Stimulated activated CD8-positive, alpha-beta memory T cell treated with anti-CD3 and anti-CD28 coated beads, Interleukin-15, amount 100 ng/mL, for 24 hours (primary cell): ENCODE measurements around the gene SOX21.
"Not testable (repeated sequence)": the region's sequence is repeated elsewhere in the genome, so short reads cannot be mapped to it uniquely, and the experiment has no call there.

Experiments
- DNase-seq: peaks from one replicate; pipeline ENCODE4 v3.0.0-alpha.2; 2020; ENCODE audit warnings: low read depth

The SOX21 gene

DNA sequence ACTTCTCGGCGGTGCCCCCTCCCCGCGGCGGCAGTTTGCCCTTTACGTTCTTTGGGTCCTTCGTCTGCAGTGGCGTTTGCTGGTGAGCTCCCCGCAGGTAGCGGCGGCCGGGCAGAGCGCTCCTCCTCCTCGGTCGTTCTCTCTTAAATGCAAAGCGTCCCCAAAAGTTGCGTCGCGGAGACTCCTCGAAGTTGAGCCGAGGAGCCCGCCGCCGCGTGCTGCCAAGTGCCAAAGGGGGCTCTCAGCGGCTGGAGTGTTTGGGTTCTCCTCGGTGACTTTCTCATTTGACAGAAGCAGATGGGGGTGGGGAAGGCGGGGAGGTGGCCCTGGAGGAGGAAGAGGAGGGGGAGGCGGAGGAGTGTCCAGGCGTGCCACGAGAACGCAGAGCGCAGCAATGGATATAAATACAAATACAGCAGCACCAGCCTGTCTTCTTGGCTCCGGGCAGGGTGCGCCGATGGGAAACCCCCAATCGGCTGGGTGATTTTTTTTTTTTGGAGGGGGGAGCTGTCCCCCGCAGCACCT lies at the start of gene SOX21:
Gene SOX21, minus strand, starts transcription at position 259 of the 525 bp plus-strand sequence. CDS start 496 bp downstream, outside the sequence.
- DNase-seq = no peak

DNA sequence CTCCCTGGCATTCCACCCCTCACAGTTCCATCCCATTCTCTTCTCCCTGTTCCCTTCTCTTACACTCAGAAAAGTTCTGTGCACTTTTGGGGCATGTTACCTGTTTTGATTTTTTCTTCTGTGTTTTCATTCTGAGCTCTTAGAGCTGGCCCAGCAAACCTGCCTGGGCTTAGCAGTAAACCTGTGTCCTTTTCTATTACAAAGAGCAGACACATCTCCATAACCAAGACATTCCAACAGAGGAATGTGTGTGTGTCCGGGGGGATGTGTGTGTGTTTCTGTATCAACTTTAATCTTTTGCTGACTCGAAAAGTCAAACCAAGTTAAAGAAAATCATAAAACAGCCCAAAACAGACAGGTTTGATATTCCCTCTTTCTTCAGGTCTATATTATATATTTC lies 49.1 kb upstream of the SOX21 start:
- DNase-seq = no peak

DNA sequence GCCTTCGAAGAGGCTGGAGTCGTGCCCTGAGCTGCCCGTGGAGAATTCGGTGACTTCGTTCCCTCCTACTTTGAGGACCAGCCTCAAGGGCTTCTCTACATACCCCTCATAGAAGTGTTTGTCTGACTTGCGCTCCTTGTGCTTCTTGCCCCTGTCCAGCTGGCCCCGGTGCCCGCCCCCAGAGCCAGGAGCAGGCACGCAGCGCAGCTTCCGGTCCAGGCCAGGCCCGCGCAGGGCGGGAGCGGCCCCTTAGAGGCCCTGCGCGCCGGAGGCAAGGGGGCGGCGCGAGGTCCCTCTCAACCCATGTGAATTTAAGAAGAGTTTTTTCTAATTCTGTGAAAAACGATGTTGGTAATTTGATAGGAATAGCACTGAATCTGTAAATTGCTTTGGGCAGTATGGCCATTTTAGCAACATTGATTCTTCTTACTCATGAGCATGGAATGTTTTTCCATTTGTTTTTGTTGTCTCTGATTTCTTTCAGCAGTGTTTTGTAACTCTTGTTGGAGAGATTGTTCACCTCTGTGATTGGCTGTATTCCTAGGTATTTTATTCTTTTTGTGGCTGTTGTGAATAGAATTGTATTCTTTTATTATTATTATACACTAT lies 46.9 kb upstream of the SOX21 start:
- no peak for DNase-seq

- no peak for DNase-seq
These were observed 46.2 kb upstream of the SOX21 start for GRCh38 chr13:94758436-94758960.

DNA sequence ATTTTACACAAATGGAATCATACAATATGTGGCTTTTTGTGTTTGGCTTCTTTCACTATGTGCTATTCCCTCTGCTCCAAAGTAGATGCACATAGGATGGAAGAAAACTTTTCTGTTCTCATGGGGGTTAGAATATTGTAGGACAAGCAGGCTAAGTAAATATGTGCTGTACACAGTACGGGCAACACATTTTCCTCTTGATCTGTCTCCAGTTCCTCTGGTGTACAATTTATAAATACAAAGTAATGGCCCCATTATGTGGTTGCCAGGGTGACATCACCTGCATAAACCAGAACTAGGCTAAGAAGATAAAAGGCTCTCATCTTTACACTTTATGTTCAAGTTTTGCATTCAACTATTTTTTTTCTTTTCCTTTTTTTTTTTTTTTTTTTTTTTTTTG lies 41.0 kb upstream of the SOX21 start:
- DNase-seq = no peak

- no peak for DNase-seq
These were observed 36.8 kb upstream of the SOX21 start for GRCh38 chr13:94749162-94749561.

DNA sequence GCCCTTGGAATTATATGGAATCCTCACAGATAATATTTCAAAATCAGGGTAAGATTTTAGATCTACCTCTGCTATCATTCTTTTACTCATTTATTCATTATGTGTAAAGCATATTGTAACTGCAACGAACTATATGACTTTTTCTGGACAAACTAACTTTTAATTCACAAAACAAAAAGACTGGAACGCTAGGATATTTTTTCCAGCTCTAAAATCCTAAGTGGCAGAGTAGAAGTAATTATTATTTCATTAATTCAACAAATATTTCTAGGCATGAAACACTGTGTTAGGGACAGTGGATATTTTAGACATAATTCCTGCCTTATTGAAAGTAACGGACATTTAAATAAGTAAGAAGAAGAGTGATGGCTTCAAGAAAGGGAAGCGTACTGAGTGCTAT lies 26.9 kb upstream of the SOX21 start:
- DNase-seq = no peak

DNA sequence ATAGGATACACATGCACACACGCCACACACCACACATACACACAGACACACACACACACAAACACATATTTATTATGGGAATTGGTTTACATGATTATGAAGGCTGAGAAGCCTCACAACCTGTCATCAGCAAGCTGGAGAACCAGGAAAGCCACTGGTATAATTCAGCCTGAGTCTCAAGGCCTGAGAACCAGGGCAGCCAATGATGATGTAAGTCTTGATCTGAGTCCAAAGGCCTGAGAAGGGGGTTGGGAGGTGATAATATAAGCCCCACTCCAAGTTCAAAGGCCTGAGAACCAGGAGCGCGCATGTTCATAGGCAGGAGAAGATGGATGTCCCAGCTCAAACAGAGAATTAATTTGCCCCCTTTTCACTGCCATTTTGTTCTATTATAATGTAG lies 18.7 kb upstream of the SOX21 start:
- DNase-seq = no peak

- DNase-seq = not testable (repeated sequence)
These were observed 17.6 kb upstream of the SOX21 start for GRCh38 chr13:94729941-94730340.

- DNase-seq = no peak
These were observed 14.1 kb upstream of the SOX21 start for GRCh38 chr13:94726425-94726824.

- DNase-seq = no peak
These were observed 10.4 kb upstream of the SOX21 start for GRCh38 chr13:94722609-94723345.

GRCh38 chr13:94718697-94719096 lies 6.4 kb upstream of the SOX21 start:
- DNase-seq = not testable (repeated sequence)

DNA sequence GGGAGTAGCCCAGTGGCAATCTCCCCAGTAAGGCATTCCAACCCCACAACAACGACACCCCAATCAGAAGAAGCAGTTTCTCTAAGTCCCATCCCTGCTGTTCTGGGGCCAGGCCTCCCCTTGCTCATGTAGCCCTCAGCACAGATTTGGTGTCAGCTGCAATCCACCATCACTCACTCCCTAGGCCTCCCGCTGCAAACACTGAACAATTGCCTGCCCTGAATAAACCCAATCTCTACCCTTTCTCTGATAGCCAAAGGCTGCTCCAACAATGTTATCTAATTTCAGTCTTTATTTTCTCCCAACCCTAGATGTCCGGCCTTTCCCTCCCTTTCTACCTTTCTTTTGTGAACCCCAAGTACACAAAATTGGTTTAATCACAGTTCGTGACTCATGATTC lies 5.6 kb upstream of the SOX21 start:
- DNase-seq = no peak

GRCh38 chr13:94716016-94716415 lies 3.7 kb upstream of the SOX21 start:
- no peak for DNase-seq

DNA sequence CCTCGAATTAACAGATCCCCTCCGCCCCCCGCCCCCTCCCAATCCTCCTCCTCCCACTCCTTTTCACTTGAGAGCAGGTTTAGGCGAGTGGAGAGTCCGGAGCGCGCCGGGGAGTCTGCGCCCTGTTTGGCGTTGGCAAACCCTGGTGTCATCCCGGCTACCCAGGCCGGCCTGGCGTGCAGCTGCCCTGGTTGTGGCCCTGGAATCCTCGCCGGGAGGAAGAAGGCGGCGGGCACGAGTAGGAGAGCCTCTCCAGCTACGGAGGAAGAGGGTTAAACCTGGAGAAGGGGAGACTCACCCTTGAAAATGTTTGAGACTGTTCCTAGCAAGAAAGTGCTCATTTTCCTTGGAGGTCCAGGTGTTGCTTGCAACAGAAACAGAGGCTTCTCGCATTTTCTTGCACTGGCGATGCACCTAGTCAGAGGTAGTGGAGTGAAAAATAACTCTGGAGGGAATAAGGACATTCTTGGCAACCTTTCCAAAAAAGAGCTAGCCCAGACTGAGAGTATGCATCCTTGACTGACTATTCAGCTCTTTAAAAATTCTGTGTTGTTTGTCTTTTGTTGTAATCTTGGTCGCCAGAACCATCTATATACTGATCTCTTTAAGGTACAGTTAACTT lies 1.3 kb upstream of the SOX21 start:
- no peak for DNase-seq

- DNase-seq = no peak
These were observed 641 bp upstream of the SOX21 start for GRCh38 chr13:94712812-94713560.

DNA sequence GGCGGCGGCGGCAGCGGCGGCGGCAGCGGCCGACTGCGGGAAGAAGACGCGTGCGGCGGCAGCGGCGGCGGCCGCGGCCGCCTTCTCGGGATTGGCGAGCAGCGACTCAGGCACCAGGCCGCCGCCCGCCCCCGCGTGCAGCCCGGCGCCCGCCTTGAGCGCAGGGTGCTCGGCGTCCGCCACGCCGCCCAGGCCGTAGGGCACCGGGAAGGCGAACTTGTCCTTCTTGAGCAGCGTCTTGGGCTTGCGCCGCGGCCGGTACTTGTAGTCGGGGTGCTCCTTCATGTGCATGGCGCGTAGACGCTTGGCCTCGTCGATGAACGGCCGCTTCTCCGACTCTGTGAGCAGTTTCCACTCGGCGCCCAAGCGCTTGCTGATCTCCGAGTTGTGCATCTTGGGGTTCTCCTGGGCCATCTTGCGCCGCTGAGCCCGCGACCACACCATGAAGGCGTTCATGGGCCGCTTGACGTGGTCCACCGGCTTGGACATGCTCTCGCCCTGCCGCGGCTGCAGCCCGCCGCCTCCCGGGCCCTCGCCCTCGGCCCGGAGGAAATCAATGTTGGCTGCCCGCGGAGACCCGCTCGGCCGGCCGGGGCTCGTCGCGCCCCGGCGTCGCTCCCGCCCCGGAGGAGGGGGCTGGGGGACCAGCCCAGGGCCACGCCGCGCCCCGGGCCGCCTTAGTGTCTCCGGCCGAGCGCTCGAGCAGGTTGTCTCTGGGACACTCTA lies 621 bp downstream of the SOX21 start:
- DNase-seq = no peak

- no peak for DNase-seq
These were observed 1.3 kb downstream of the SOX21 start for GRCh38 chr13:94710881-94711560.

DNA sequence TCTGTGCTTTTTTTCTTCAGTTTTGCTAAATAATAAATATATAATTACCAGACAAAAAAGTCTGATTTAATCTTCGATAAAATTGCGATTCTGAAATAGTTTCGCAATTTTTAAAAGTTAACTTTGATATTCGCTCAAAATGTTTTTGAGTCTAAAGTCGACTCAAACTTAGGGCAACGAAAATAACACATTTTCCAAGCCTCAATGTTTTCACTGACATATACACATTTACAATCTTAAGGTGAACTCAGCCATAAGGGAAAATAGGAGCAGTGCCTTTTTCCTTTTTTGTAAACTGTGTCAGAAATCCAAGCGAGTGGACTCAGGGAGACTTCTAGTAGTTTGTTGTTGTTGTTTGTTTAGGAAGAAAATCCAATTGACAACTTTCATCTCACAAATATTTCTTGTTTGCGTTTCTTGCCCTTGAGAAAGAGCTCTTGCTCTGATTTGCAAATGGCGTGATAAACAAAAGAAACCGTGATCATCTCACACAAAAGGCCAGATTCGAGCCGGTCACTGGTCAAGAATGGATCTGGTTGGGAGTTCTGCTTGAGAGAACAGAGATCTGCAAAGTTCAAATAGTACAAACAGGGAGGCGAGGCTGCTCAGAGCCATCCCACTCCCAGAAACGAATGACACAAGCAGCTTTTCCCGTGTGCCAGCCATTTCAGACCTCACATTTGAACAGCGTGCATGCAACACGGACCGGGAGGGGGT lies 2.1 kb downstream of the SOX21 start:
- DNase-seq = no peak
